ENCODE results near the gene C12orf75.
"Not testable (repeated sequence)": the region's sequence is repeated elsewhere in the genome, so short reads cannot be mapped to it uniquely, and the experiment has no call there.

C12orf75 gene

DNA sequence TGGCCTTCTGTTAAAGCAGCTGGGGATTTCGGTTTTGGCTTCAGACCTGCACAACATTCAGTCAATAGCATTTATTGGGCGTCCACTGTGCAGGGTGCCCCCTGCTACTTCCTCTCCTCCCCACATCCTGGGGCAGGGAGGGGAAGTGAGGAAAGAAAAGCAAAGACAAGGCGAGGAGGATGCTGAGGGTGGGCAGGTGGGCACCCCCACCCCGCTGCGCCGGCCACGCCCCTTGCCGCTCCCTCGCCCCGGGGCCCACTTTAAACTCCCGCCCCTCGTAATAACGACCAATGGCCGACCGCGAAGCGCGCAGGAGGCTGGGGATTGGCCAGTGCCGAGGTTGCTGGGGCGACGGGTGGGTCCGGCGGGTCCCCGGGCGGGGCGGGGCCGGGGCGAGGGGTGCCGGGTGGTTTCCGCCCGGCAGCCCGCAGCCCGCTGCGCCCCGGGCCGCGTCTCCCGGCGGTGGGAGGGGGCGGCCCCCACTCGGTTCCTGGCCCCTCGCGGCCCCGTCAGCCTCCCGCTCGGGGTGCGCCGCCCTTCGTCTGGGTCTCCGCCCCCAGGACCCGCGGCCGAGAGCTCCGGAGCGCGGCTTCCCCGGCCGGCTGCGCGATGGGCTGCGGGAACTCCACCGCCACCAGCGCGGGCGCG lies at the start of gene C12orf75:
C12orf75 (plus strand) TSS at position 409 of the 648 bp plus-strand sequence; CDS start at position 610, 201 bp downstream.
- DNase-seq (ENCODE audit: low read depth, low spot score), result peak; percentile 69

DNA sequence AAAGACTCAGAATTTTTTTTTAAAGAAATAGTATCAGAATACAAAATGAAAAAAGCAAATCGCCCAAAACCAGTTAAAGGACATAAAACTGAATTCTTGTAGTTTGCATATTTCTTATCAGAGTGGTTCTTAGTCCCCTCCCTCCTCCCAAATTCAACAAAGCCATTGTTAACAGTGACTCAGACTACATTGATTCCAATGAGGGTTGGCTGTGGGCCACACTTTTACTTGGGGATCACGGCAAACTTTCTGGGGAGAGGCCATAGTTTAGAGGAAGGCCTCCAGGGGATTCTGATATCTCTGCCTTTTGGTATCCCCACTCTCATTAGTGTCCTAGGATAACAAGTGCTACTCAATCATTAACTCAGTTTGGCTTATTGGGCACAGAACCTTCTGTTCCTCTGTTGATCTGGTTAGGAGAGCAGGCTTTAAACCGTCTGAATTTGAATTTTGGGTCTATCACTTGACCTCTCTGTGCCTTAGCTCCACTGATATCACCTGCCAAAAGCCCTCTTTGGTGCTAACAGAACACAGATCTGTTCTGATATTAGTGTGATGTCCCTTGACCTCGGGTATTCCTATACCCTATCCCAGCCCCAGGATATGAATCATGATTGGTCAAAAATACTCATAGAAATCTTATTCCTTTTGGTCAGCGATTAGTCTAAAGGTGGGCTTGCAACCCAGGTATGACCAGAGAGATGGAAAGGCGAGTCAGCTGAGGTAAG lies 49.4 kb upstream of the C12orf75 start:
- DNase-seq (ENCODE audit: low read depth, low spot score), result no peak

DNA sequence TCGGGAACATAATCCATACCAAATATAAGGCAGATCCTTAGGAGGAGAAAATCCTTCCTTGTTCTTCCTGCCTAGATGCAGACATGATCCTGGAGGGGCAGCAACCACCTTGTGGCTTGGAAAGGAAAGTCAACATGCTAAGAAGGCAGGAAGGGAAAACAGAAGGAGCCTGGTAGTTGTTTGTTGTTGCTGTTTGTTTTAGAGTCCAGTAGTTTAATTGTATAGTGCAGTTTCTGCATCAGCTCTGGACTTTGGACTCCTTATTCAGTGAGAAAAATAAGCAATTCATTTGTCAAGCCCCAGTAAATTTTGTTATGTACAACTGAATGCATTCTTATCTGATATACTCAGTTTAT lies 48.8 kb upstream of the C12orf75 start:
- no peak for DNase-seq (ENCODE audit: low read depth, low spot score)

DNA sequence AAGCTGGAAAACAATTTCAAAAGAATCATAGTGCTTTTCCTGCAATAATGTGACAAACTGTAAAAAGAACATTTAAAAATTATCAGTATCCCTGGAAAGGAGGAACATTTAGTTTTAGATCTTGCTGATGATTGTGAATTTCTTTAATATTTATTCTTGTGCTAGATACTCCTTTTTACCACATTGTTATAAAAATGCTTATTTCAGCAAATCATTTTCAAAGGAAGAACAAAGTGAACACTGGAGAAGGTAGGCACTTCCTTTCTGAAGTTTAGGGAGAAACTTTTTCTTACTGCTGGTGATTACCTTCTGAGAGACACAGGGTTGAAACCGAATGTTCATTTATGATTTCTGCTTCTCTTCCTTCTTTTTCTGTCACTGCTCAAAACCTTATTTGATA lies 45.1 kb upstream of the C12orf75 start:
- DNase-seq (ENCODE audit: low read depth, low spot score), result no peak

DNA sequence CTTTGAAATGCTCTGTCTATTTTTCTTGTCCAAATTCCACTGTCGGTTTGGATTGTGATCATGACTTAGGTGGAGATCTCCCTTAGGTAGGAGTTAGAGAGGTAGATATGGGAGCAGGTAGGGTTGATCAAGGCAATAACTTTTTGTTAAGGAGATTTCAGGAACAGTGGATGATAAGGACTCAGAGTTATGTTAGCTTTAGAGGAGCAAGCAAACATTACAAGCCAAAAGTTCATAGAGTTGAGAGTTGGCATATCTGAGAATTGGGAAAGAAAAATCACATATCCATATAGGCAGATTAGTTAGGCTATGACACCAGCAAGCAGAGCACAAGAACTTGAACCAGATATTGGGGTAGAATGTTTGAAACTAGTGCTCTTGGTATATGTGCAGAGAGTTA lies 43.1 kb upstream of the C12orf75 start:
- no peak for DNase-seq (ENCODE audit: low read depth, low spot score)

GRCh38 chr12:105288311-105288996 lies 42.0 kb upstream of the C12orf75 start:
- DNase-seq (ENCODE audit: low read depth, low spot score), result no peak

DNA sequence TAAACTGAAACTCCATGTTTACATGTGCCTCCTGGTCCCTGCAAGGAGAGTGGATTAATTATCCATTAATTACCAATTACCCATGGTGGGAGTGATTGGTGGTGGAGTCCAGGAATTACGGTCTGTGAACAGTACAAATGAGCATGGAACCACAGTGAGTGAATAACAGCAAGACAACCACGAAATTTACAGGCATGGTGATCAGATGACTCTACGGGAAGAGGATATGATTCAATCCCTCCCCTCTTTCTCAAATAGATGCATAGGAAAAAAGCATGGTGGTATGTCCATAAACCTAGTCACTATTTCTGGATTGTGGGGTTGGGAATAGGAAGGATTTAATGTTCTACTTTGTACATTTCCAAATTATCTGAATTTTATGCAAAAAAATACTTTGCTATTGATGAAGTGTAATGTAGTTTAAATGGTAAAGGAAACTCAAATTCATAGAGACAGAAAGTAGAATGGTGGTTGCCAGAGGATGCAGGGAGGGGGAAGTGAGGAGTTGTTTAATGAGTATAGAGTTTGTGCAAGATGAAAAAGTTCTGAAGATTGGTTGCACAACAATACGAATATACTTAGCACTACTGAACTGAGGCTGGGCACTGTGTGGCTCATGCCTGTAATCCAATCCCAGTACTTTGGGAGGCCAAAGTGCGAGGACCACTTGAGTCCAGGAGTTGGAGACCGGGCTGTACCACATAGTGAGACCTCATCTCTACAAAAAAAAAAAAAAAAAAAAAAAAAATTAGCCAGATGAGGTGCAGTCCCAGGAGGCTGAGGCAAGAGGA lies 41.2 kb upstream of the C12orf75 start:
- DNase-seq (ENCODE audit: low read depth, low spot score), result no peak

- no peak for DNase-seq (ENCODE audit: low read depth, low spot score)
Measured at GRCh38 chr12:105291531-105291930, 39.0 kb upstream of the C12orf75 start.

GRCh38 chr12:105292705-105293104 lies 37.8 kb upstream of the C12orf75 start:
- no peak for DNase-seq (ENCODE audit: low read depth, low spot score)

GRCh38 chr12:105293187-105293586 lies 37.3 kb upstream of the C12orf75 start:
- no peak for DNase-seq (ENCODE audit: low read depth, low spot score)

- DNase-seq (ENCODE audit: low read depth, low spot score), result no peak
Measured at GRCh38 chr12:105294161-105294560, 36.3 kb upstream of the C12orf75 start.

DNA sequence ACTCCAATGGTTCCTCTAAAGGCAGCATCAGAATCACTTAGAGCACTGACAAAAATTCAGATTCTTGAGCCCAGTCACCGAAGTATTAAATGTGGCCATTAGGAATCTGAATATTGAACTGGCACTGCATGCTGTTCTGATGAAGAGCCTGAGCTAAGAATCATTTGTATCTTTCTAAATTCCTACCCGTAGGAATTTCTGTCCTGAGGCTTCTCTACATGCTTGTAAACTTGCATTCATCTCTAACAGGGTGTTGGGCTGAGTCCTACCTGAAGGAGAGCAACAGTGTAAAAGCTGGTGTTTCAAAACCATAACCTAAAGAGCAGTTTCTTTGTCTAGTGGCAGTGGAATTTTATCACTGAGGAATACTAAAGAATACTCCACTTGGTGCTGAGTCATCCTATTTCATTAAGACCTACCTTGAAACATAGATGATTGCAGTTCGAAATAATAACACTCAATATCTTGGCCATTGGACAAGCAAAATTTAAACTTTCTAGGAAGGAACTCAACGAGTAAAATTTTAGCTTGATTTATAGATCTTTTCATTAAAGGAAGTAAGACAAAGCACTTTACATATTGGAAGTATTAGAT lies 35.5 kb upstream of the C12orf75 start:
- no peak for DNase-seq (ENCODE audit: low read depth, low spot score)

- no peak for DNase-seq (ENCODE audit: low read depth, low spot score)
Measured at GRCh38 chr12:105296116-105297089, 34.1 kb upstream of the C12orf75 start.

- DNase-seq (ENCODE audit: low read depth, low spot score), result no peak
Measured at GRCh38 chr12:105300883-105301282, 29.6 kb upstream of the C12orf75 start.

DNA sequence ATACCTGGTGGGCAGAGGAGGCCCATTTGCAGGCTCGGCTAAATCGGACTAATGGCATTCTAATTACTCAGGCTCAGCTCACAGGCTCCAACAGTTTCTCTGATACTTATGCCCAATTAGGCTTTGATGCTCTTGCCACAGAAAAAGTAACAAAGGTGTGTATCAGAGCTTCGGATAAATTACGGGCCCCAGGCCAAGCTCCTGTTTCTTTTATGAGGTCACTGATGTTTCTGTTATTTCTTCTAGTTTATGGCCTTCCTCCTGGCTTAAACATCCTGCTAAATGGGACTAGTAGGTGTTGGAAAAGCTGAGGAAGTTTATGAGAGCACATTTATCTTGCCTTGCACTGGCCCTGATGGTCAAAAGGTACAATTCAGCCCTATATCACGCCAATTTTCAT lies 28.8 kb upstream of the C12orf75 start:
- DNase-seq (ENCODE audit: low read depth, low spot score), result no peak

- not testable (repeated sequence) for DNase-seq (ENCODE audit: low read depth, low spot score)
Measured at GRCh38 chr12:105302986-105303385, 27.5 kb upstream of the C12orf75 start.

- DNase-seq (ENCODE audit: low read depth, low spot score), result not testable (repeated sequence)
Measured at GRCh38 chr12:105304626-105305025, 25.9 kb upstream of the C12orf75 start.

DNA sequence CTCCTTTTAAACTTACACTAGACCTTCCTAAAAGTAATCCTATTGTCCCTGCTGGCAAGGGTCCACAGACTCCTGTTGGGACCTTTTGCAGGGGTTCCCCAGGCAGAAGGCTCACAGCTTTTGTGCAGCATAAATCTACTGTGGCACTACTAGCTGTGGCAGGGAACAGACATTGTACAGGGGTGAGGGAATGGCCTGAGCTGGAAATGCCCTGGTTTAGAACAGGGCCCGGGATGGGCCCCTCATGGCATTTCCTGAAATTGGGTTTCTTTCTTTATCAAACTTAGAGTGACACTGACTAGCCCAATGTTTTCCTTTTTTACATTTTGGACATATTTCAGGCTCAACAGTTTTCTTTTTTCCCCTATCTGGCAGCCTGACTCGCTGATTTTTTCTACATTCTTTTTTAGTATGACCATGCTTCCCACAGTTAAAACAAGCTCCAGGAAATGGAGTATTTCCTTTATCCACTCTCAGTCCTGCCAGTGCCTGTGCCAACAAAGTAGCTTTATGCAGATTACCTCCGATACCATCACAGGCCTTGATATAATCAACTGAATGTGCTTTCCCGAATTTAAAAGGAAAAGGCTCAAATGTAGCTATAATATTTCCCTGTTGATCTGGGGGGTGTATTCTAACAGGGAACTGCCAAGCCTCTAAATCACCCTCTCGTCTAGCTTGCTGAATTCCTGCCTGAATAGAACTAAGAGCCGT lies 22.7 kb upstream of the C12orf75 start:
- DNase-seq (ENCODE audit: low read depth, low spot score), result not testable (repeated sequence)

DNA sequence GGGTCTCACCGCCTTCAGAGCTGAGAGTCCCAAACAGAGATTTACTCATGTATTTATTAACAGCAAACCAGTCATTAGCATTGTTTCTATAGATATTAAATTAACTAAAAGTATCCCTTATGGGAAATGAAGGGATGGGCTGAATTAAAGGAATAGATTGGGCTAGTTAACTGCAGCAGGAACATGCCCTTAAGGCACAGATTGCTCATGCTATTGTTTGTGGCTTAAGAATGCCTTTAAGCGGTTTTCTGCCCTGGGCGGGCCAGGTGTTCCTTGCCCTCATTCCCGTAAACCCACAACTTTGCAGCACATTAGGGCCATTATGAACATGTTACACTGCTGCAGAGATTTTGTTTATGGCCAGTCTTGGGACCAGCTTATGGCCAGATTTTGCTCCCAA lies 21.7 kb upstream of the C12orf75 start:
- DNase-seq (ENCODE audit: low read depth, low spot score), result not testable (repeated sequence)

- DNase-seq (ENCODE audit: low read depth, low spot score), result not testable (repeated sequence)
Measured at GRCh38 chr12:105309384-105309783, 21.1 kb upstream of the C12orf75 start.
